ENCODE measurements around the gene AP2M1.

DNA sequence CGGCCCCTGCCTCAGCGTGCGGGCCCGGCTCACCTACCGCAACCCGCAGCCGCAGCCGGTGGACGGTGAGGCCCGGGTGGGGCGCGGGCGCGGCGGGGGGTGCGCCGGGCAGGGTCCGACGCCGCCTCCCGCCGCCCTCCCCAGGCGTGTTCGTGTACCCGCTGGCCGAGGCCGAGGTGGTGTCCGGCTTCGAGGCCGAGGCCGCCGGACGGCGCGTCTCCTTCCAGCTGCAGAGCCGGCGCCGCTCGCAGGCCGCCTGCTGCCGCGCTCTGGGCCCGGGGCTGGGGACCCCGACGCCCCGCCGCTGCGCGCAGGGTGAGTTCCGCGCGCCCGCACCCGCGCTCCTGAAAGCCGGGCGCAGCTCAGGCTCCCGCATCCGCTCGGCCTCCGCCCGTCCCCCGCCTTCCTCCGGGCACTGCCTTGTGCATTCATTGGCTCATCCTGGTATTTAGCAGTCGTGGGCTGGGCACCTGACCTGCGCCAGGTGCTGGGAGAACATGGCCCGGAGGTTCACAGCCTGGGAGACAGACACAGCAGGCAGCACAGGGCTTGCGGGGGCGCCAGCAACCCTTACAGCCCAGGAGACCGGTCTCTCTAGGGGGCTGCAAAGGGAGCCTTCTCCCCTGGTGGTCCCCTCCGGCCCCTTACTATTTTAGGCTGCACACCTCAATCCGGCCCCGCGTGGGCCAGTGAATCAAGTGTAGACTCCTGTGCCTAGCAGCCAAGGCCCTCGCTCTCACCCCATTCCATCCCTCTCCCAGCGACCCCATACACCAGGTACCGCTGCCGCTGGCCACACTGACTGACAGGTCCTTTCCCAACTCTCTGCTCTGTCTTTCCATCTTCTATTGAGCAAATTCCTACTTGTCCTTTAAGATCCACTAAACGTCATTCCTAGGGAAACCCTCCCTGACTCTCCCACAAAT lies 56.2 kb downstream of the AP2M1 start:
- TF ChIP-seq CTCF (conservative IDR thresholded peaks at IDR 0.05) (no peak), ZFX (IDR thresholded peaks at IDR 0.05) (peak; percentile 51; the same call in 1 of the 2 replicates)

Measured in C4-2B (cell line).